Ectodermal cell (in vitro differentiated cells): ENCODE results near the gene CCDC71.
A peak's percentile ranks its signal among the peaks of the same experiment; 100 is the strongest.

Experiments
- H3K27ac ChIP-seq: 2 replicates; pipeline ENCODE4 v1.7.0; 2013; ENCODE audit warnings: mild to moderate bottlenecking, low read depth, low read length; ENCODE audit not compliant: insufficient read depth, poor library complexity, severe bottlenecking
- H3K27me3 ChIP-seq: 2 replicates; pipeline ENCODE4 v1.7.0; 2013; ENCODE audit warnings: mild to moderate bottlenecking, low read length; ENCODE audit not compliant: insufficient read depth, control insufficient read depth, poor library complexity, severe bottlenecking
- H3K36me3 ChIP-seq: one replicate; pipeline ENCODE4 v1.7.0; 2013; ENCODE audit warnings: low read length; ENCODE audit not compliant: control insufficient read depth, insufficient read depth
- H3K4me1 ChIP-seq: one replicate; pipeline ENCODE4 v1.7.0; 2013; ENCODE audit warnings: low read length; ENCODE audit not compliant: control insufficient read depth, insufficient read depth
- H3K4me3 ChIP-seq: 2 replicates; pipeline ENCODE4 v1.7.0; 2013; ENCODE audit warnings: low read depth, low read length, control low read depth; ENCODE audit not compliant: insufficient read depth
- H3K9me3 ChIP-seq: 2 replicates; pipeline ENCODE4 v1.7.0; 2013; ENCODE audit warnings: mild to moderate bottlenecking, low read length, moderate library complexity; ENCODE audit not compliant: control insufficient read depth
- WGBS, 2 experiments: methylation state at CpG; one replicate each; pipeline ENCODE4 v1.1.7; 2013; ENCODE audit warnings: missing lambda C conversion rate in 2 of 2; 5-methylcytosine and 5-hydroxymethylcytosine counted together

Gene CCDC71

GRCh38 chr3:49132073-49132436 lies 34.1 kb downstream of the CCDC71 start:
- H3K27ac ChIP-seq = no peak overlapping the region

DNA sequence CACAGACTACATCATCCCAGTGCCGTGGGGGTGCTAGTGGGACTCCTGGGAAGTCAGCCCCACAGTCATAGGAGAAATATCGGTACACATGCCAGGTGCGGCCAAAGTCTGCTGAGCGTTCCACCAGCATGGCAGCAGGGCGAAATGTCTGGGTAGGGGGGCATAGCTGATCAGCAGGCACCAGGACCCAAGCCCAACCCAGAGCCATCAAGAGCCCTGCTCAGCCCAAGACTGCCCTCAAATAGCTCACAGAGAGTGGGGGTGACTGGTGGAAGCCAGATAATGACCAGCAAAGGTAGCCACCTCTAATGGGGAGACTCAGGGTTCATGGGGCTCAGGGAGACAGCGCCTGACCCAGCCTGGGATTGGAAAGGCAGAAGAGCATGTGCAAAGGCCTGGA lies 34.6 kb downstream of the CCDC71 start:
- Histone ChIP-seq H3K27ac (no peak overlapping the region), H3K4me3 (peak overlapping the region; percentile 64)
- 95 to 97% methylated on average over 6 of the region's 6 CpGs for WGBS, 2 experiments

More at GRCh38 chr3:49132073-49132436, 34.1 kb downstream of the CCDC71 start:
- Histone ChIP-seq H3K4me1 (peaks cover 4% of the 10 kb centered on the region), H3K4me3 (peak overlapping the region; percentile 64), H3K9me3 (no peaks in the 10 kb centered on the region), H3K36me3 (no peaks in the 10 kb centered on the region), H3K27me3 (no peaks in the 10 kb centered on the region)
- 64 to 68% methylated on average over 9 of the region's 9 CpGs for WGBS, 2 experiments

DNA sequence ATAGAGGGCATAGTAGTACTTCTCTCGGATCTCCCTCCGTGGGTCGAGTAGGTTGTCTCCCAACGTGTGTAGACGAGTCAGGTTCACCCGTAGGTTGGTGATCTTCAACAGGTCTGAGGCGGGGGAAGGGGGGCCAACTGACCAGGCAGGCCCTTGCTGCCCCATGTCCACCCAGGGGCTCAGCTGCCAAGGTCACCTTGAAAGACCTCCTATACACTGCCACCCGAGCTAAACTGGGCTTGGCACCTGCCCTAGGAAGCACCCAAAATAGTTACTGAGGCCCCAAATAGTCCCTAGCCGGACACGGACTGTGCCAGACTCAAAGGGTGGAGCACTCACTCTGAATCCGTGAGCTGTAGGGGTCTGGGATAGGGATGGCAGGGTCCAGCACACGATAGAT lies 35.1 kb downstream of the CCDC71 start:
- Histone ChIP-seq H3K27me3 (no peaks in the 10 kb centered on the region), H3K36me3 (no peaks in the 10 kb centered on the region), H3K27ac (no peak overlapping the region), H3K9me3 (no peaks in the 10 kb centered on the region), H3K4me3 (no peak overlapping the region), H3K4me1 (peaks cover 4% of the 10 kb centered on the region)
- WGBS, 2 experiments = 92 to 93% methylated on average over 12 of the region's 12 CpGs

More for the DNA sequence above, 34.6 kb downstream of the CCDC71 start:
- H3K36me3 ChIP-seq = no peaks in the 10 kb centered on the region
- H3K4me1 ChIP-seq = peaks cover 4% of the 10 kb centered on the region
- no peaks in the 10 kb centered on the region for H3K9me3 ChIP-seq
- no peaks in the 10 kb centered on the region for H3K27me3 ChIP-seq

DNA sequence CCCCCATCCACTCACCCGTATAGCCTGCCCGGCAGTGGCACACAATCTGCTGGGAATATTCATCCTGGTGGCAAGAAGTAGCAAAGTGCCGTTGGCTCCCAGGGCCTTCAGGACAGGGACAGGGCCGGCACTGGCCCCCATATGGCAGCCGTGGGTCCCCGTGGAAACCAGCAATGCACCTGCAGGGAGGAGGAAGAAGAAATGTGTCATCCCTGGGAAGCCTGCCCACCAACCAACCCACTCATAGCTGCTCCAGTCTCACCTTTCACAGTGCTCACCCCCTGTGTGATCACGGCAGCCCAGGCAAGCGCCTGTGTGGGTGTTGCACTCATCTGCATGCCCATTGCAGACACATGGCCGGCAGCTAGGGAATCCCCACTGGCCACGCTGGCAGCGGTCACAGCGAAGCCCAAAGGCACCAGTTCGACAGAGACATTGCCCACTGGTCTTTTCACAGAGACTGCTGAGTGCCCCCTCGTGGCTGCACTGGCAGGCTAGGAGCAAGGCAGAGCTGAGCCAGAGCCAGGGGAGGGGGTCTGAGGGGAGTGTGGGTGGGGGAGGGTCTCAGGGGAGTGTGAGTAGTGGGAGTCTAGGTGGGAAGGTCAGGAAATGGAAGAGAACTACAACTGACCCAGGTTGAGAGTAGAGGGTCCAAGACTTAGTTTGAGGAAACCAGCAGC lies 41.0 kb downstream of the CCDC71 start:
- no peaks in the 10 kb centered on the region for H3K4me1 ChIP-seq
- peaks cover 20% of the 10 kb centered on the region for H3K36me3 ChIP-seq
- no peak overlapping the region for H3K27ac ChIP-seq
- H3K27me3 ChIP-seq = no peaks in the 10 kb centered on the region
- no peak overlapping the region for H3K4me3 ChIP-seq
- 87 to 90% methylated on average over 14 of the region's 14 CpGs for WGBS, 2 experiments
- H3K9me3 ChIP-seq = no peaks in the 10 kb centered on the region

- peaks cover 4% of the 10 kb centered on the region for H3K4me1 ChIP-seq
- no peaks in the 10 kb centered on the region for H3K27me3 ChIP-seq
- H3K4me3 ChIP-seq = no peak overlapping the region
- H3K27ac ChIP-seq = no peak overlapping the region
- no peaks in the 10 kb centered on the region for H3K9me3 ChIP-seq
- WGBS, 2 experiments = 92 to 96% methylated on average over 7 of the region's 7 CpGs
- H3K36me3 ChIP-seq = peaks cover 20% of the 10 kb centered on the region
Measured at GRCh38 chr3:49124203-49124602, 41.9 kb downstream of the CCDC71 start.

DNA sequence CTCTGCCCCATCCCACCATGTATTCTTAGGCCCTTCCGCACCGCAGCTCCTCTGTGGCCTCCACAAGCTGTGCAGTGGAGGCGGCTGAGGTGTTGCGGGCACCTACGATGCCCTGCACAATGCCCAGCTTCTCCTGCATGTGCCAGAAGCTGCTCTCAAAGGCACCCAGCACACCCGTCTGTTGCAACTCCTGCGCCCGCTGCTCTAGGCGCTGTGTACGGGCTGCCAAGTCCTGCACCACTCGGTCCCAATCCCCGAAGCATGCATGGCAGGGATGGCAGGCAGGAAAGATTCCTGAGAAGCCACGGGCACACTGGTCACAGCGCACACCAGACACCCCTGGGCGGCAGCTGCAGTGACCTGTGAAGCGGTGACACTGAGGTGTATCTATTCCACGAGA lies 42.4 kb downstream of the CCDC71 start:
- Histone ChIP-seq H3K4me3 (no peak overlapping the region), H3K9me3 (no peaks in the 10 kb centered on the region), H3K36me3 (peaks cover 20% of the 10 kb centered on the region), H3K4me1 (peaks cover 4% of the 10 kb centered on the region), H3K27me3 (no peaks in the 10 kb centered on the region), H3K27ac (no peak overlapping the region)
- WGBS, 2 experiments = 95 to 96% methylated on average over 17 of the region's 17 CpGs

DNA sequence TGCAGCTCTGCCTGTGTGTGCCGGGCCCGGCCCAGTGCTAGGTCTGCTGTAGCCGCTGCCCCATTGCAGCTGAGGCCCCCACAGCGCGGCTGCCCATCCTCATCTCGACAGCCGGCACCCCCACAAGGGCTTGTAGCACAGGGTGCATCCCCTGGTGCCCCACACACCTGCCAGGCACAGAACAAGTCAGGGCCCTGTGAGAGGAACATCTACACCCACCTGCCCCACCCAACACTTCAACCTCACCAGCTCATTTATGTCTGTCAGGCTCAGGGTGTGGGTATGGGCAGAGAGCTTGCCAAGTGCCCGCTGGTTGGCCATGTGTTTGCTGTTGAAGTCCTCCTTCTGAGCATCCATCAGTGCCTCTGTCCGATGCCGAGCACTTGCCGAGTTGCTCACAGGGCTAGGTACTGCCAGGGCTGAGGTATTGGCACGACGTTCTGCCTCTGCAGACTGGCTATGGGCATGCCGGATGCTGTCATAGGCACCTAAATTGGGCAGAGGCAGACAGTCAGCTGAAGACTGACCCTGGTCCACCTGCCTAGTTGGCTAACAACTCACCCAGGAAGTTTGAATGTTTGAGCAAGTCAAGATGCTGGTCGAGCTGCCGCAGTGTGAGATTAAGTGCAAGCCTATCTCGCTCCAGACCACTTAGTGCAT lies 43.1 kb downstream of the CCDC71 start:
- peaks cover 4% of the 10 kb centered on the region for H3K4me1 ChIP-seq
- no peaks in the 10 kb centered on the region for H3K27me3 ChIP-seq
- 95 to 96% methylated on average over 17 of the region's 17 CpGs for WGBS, 2 experiments
- no peaks in the 10 kb centered on the region for H3K9me3 ChIP-seq
- no peak overlapping the region for H3K27ac ChIP-seq
- no peak overlapping the region for H3K4me3 ChIP-seq
- H3K36me3 ChIP-seq = peaks cover 20% of the 10 kb centered on the region

DNA sequence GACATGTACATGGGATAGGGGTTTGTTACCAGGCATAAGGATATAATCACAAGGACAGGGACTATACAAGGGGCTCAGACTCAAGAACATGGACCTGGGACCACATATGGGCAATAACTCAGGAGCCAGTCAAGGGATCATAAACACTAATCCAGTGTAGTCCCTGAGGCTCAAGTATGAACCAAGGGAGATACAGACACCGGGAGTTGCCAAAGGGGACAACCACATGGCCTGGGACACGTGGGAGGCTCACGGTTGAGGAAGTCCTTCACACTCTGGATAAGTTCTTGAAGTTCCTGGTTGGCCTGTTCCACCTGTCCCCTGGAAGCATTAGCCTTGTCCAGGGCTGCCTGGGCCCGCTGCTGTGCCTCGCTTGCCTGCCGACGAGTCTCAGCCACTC lies 43.7 kb downstream of the CCDC71 start:
- Histone ChIP-seq H3K27me3 (no peaks in the 10 kb centered on the region), H3K9me3 (no peaks in the 10 kb centered on the region), H3K4me1 (peaks cover 4% of the 10 kb centered on the region), H3K36me3 (peaks cover 24% of the 10 kb centered on the region), H3K4me3 (no peak overlapping the region), H3K27ac (no peak overlapping the region)
- 95% methylated on average over 7 of the region's 7 CpGs for WGBS, 2 experiments

DNA sequence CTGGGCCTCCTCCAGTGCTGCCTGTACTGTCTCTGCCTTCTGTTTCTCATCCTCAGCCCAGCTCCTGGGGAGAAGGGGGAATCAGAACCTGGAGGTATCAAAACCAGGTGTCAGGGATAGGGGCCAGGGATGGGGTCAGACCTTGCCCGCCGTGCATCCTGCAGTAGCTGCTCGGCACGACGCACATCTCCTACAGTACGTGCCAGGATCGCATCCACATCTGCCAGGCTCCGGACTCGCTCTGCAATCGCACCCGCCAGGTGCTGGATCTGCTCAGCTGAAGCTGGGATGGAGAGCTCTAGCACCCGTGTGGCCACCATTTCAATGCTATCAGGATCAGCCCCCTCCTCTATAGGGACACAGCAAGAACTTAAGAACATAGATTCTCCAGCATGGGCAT lies 44.1 kb downstream of the CCDC71 start:
- peaks cover 28% of the 10 kb centered on the region for H3K36me3 ChIP-seq
- H3K4me3 ChIP-seq = no peak overlapping the region
- H3K9me3 ChIP-seq = no peaks in the 10 kb centered on the region
- WGBS, 2 experiments = 93 to 96% methylated on average over 12 of the region's 12 CpGs
- no peak overlapping the region for H3K27ac ChIP-seq
- H3K27me3 ChIP-seq = no peaks in the 10 kb centered on the region
- peaks cover 4% of the 10 kb centered on the region for H3K4me1 ChIP-seq

- peaks cover 30% of the 10 kb centered on the region for H3K36me3 ChIP-seq
- WGBS, 2 experiments = 87 to 89% methylated on average over 17 of the region's 17 CpGs
Measured at GRCh38 chr3:49121132-49121736, 44.9 kb downstream of the CCDC71 start.

More at GRCh38 chr3:49121132-49121736, 44.9 kb downstream of the CCDC71 start:
- Histone ChIP-seq H3K4me1 (peaks cover 4% of the 10 kb centered on the region), H3K27ac (peak overlapping the region; percentile 79), H3K4me3 (peak overlapping the region; percentile 97), H3K27me3 (no peaks in the 10 kb centered on the region), H3K9me3 (no peaks in the 10 kb centered on the region)
